PC-9 (cell line): Measurements from ENCODE around the gene TANC2. TPM values are rescaled to one million over a fixed set of nuclear protein-coding genes. Genes with fewer than 3 reads are reported as not detected.

Experiments
- BruUV-seq: library from RNA; stranded (reverse); fragments of 400-500 nt; replicated peaks from 2 replicates; lab custom pipeline; 2021; lab: Mats Ljungman, UMichigan
- CTCF ChIA-PET: fragments of 300-600 bp; sonication (Branson Sonifier 250); formaldehyde crosslinking; loops from one replicate; lab custom pipeline; 2022; ENCODE audit warnings: antibody characterized with exemption; lab: Charles Lee
- POLR2A ChIA-PET: fragments of 300-600 bp; sonication (Branson Sonifier 250); formaldehyde crosslinking; loops from one replicate; lab custom pipeline; 2022; ENCODE audit warnings: antibody characterized with exemption; ENCODE audit not compliant: unreplicated experiment; lab: Charles Lee
- DNase-seq, 2 experiments: peaks; one replicate each; pipeline versions ENCODE4 v3.0.0 to v3.0.0-alpha.2; 2015 to 2022; ENCODE audit warnings: mixed read lengths in 1 of 2
- H2AFZ ChIP-seq: fragments of 200-600 bp; sonication (generic); 2 replicates; pipeline ENCODE4 v1.8.1; 2017; ENCODE audit warnings: antibody characterized with exemption
- H3F3A ChIP-seq: fragments of 200-600 bp; sonication (generic); 2 replicates; pipeline ENCODE4 v1.8.1; 2017; ENCODE audit warnings: antibody characterized with exemption, mild to moderate bottlenecking, low read depth; ENCODE audit not compliant: insufficient read depth
- H3K27ac ChIP-seq: fragments of 200-600 bp; sonication (generic); 2 replicates; pipeline ENCODE4 v1.6.1; 2016; ENCODE audit warnings: mixed run types
- H3K27me3 ChIP-seq: fragments of 200-600 bp; sonication (generic); 2 replicates; pipeline ENCODE4 v1.6.1; 2016; ENCODE audit warnings: low read depth, mixed run types; ENCODE audit not compliant: insufficient read depth
- H3K36me3 ChIP-seq: fragments of 200-600 bp; sonication (generic); 2 replicates; pipeline ENCODE4 v1.6.1; 2016; ENCODE audit warnings: low read depth, mixed run types
- H3K4me1 ChIP-seq: fragments of 200-600 bp; sonication (generic); replicated peaks from 2 replicates; pipeline ENCODE4 v1.6.1; 2016; ENCODE audit warnings: mixed run types; ENCODE audit not compliant: insufficient read depth
- H3K4me2 ChIP-seq: fragments of 200-600 bp; sonication (generic); 2 replicates; pipeline ENCODE4 v1.6.1; 2017; ENCODE audit warnings: mixed run types
- H3K4me3 ChIP-seq: fragments of 200-600 bp; sonication (generic); 2 replicates; pipeline ENCODE4 v1.6.1; 2016; ENCODE audit warnings: mixed run types
- H3K79me2 ChIP-seq: fragments of 200-600 bp; sonication (generic); 2 replicates; pipeline ENCODE4 v1.6.1; 2017; ENCODE audit warnings: low read depth, mixed run types
- H3K9me2 ChIP-seq: fragments of 200-600 bp; sonication (generic); 2 replicates; pipeline ENCODE4 v1.8.1; 2017; ENCODE audit warnings: mild to moderate bottlenecking; ENCODE audit not compliant: insufficient read depth
- H3K9me3 ChIP-seq: fragments of 200-600 bp; sonication (generic); 2 replicates; pipeline ENCODE4 v1.8.1; 2016; ENCODE audit warnings: low read depth; ENCODE audit not compliant: insufficient read depth
- H4K20me1 ChIP-seq: fragments of 200-600 bp; sonication (generic); 2 replicates; pipeline ENCODE4 v1.8.1; 2017; ENCODE audit not compliant: insufficient read depth
- EZH2 ChIP-seq: fragments of 200-600 bp; sonication (generic); IDR thresholded peaks from 2 replicates; pipeline ENCODE4 v1.8.0; 2017; ENCODE audit warnings: antibody characterized with exemption, low read depth
- intact Hi-C: fragments of 100-400 bp; cut with micrococcal nuclease; formaldehyde crosslinking; loops from one replicate; pipeline ENCODE4 v1.10.0; 2022; ENCODE audit not compliant: unreplicated experiment
- total RNA-seq: library from RNA; stranded (reverse); gene quantifications from 2 replicates; pipeline ENCODE4 v1.2.3, GENCODE V29; 2021
- TF ChIP-seq, protein P1 (sequence below): fragments of 200-600 bp; sonication (generic); conservative IDR thresholded peaks from 2 replicates; pipeline ENCODE4 v1.6.1; 2017; ENCODE audit warnings: mixed run types, antibody characterized with exemption, mild to moderate bottlenecking, moderate library complexity

The TANC2 gene
- total RNA-seq, 1 experiment from 2014 or later = 122 TPM

DNA sequence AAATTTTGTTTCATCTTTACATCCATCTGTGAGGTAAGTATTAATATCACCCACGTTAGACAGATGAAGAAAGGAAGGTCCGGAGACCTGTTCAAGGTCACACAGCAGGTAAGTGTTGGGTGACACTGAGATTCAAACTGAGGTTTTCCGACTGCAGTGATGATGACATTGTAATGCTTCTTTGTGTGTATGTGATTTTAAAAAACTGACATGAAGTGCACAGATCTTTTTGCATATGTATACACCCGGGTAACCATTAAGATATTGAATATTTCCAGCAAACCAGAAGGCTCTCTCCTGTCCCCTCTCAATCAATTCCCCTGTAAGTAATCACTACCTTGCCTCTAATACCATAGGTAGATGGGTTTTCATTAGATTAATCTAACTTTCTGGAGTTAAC is 1.5 kb upstream of the TANC2 start:
- H3K36me3 ChIP-seq = peaks cover 5% of the 10 kb centered on the region; the same call in 1 of the 2 replicates
- H3K4me1 ChIP-seq = peaks cover 29% of the 10 kb centered on the region
- peaks cover 29% of the 10 kb centered on the region; the same call in 1 of the 2 replicates for H3F3A ChIP-seq
- CTCF ChIA-PET = interaction anchor here (0.6 kb wide), 1 partner anchor 69 kb away, joined by 3 read pairs; no protein-coding TSS in a partner anchor
- BruUV-seq = no TSS peak
- no peaks in the 10 kb centered on the region for H3K9me2 ChIP-seq
- peaks cover 9% of the 10 kb centered on the region; the same call in 1 of the 2 replicates for H4K20me1 ChIP-seq
- TF ChIP-seq, protein P1, sequence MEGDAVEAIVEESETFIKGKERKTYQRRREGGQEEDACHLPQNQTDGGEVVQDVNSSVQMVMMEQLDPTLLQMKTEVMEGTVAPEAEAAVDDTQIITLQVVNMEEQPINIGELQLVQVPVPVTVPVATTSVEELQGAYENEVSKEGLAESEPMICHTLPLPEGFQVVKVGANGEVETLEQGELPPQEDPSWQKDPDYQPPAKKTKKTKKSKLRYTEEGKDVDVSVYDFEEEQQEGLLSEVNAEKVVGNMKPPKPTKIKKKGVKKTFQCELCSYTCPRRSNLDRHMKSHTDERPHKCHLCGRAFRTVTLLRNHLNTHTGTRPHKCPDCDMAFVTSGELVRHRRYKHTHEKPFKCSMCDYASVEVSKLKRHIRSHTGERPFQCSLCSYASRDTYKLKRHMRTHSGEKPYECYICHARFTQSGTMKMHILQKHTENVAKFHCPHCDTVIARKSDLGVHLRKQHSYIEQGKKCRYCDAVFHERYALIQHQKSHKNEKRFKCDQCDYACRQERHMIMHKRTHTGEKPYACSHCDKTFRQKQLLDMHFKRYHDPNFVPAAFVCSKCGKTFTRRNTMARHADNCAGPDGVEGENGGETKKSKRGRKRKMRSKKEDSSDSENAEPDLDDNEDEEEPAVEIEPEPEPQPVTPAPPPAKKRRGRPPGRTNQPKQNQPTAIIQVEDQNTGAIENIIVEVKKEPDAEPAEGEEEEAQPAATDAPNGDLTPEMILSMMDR = no peak
- TF ChIP-seq EZH2 = no peak
- H2AFZ ChIP-seq = no peak overlapping the region
- no peak overlapping the region for H3K4me3 ChIP-seq
- H3K27ac ChIP-seq = no peak overlapping the region
- H3K27me3 ChIP-seq = no peaks in the 10 kb centered on the region
- POLR2A ChIA-PET = no interaction called here
- peaks cover 30% of the 10 kb centered on the region for H3K79me2 ChIP-seq
- intact Hi-C loops = no loop called here
- no peak for DNase-seq
- H3K4me2 ChIP-seq = no peak overlapping the region
- no peaks in the 10 kb centered on the region for H3K9me3 ChIP-seq

DNA sequence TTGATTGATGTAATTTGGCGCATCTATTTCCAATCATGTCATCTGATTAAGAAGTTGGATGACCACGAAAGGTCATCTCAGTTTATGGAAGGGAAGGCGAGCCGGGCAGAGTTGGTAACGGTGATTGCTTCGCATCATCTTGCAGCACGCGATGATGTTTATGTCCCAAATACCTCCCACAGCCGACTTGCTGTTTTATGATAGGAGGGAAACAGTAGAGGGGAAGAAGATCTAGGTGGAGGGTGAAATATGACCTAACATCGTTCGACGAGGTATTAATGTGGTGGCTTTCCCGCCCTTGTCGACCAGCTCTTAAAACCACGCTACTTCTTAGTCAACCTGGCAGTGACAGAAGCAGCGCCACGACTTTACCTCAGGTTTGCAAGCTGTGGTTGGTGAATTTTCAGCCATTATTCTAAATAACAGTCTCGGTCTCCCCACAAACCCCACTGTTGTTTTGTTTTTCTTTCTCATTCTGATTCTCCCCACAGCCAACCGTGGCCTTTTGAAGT is 805 bp upstream of the TANC2 start:
- intact Hi-C loops = loop anchor here (5.0 kb wide), 1 partner anchor 188 kb away; no protein-coding TSS in a partner anchor
- ChIA-PET CTCF (no interaction called here), POLR2A (no interaction called here)
- Histone ChIP-seq H2AFZ (peak overlapping the region; percentile 77), H3K9me3 (no peaks in the 10 kb centered on the region), H3K79me2 (peaks cover 38% of the 10 kb centered on the region), H4K20me1 (peaks cover 16% of the 10 kb centered on the region; the same call in 1 of the 2 replicates), H3K36me3 (peaks cover 10% of the 10 kb centered on the region; the same call in 1 of the 2 replicates), H3F3A (peaks cover 29% of the 10 kb centered on the region; the same call in 1 of the 2 replicates), H3K4me2 (peak overlapping the region; percentile 71), H3K4me3 (peak overlapping the region; percentile 55; the same call in 1 of the 2 replicates), H3K9me2 (no peaks in the 10 kb centered on the region), H3K27ac (peak overlapping the region; percentile 26), H3K27me3 (no peaks in the 10 kb centered on the region), H3K4me1 (peaks cover 36% of the 10 kb centered on the region)
- no peak for DNase-seq
- BruUV-seq = TSS peak; percentile 75
- TF ChIP-seq, protein P1 = no peak
- no peak for TF ChIP-seq EZH2

DNA sequence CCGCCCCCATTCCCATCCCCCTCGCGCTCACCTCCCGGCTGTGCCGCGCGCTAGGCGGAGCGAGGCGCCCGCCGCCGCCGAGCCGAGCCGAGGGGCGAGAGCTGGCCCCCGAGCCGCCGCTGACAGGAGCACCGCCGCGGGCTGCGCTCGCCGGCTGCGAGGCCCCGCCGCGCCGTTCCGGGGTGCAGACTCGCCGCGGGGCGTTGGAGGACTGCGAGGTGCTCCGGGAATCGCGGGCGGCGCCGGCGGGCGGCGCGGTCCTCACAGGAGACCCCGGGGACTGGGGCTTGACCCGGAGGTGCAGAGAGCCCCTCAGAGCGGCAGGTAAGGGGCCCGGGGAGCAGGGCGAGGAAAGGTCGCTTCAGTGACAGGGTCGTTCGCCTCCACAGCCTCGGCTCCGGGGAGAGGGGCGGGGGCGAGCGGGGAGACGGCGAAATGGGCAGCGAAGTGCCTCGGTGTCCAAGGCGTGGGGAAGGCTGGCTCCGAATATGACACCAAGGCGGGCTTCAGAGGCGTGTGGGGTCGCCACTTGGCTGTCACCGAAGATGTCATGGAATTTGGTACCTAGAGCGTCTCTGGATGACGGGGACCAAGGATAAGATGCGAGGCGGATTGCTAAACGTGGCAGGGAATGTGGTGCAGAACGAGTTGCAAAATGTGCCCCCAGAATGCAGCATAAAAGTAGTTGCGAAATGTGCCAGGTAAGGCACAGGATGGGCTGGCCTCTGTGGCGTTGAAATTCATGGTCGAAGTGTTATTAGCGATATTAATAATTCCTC is 580 bp downstream of the TANC2 start:
- Histone ChIP-seq H3K79me2 (peaks cover 52% of the 10 kb centered on the region), H2AFZ (peak overlapping the region; percentile 85), H3K9me2 (no peaks in the 10 kb centered on the region), H3K27ac (peak overlapping the region; percentile 60), H4K20me1 (peaks cover 27% of the 10 kb centered on the region), H3F3A (peaks cover 29% of the 10 kb centered on the region; the same call in 1 of the 2 replicates), H3K4me3 (peak overlapping the region; percentile 88), H3K4me1 (peaks cover 46% of the 10 kb centered on the region), H3K4me2 (peak overlapping the region; percentile 94), H3K9me3 (no peaks in the 10 kb centered on the region), H3K27me3 (no peaks in the 10 kb centered on the region), H3K36me3 (peaks cover 12% of the 10 kb centered on the region; the same call in 1 of the 2 replicates)
- intact Hi-C loops = loop anchor here (5.0 kb wide), 1 partner anchor 189 kb away; no protein-coding TSS in a partner anchor
- BruUV-seq = no TSS peak
- peak; percentile 38 to 59 for DNase-seq
- CTCF ChIA-PET = interaction anchor here (0.6 kb wide), 1 partner anchor 106 kb away, joined by 3 read pairs; no protein-coding TSS in a partner anchor
- POLR2A ChIA-PET = interaction anchor here (0.7 kb wide), 2 partner anchors 74 to 246 kb away, joined by 3 to 9 read pairs; no protein-coding TSS in a partner anchor
- no peak for TF ChIP-seq EZH2
- TF ChIP-seq, protein P1 = no peak
